Thoracic aorta (tissue), 2 donors: ENCODE measurements around the gene HAUS7. TPM values are rescaled to one million over a fixed set of nuclear protein-coding genes. Genes with fewer than 3 reads are reported as not detected.

ENCODE experiments used
- ATAC-seq: fragments of 150-250 bp; one replicate; pipeline ENCODE4 v1.8.0; 2017; ENCODE audit warnings: low read depth; ENCODE audit not compliant: insufficient number of reproducible peaks, low FRiP score
- DNase-seq: peaks from one replicate; pipeline ENCODE4 v3.0.0-alpha.2; 2020; ENCODE audit warnings: low spot score
- H3K27ac ChIP-seq, 2 donors: fragments of 200-600 bp; sonication (generic); 1 replicate in 1 of 2; 2 replicates in 1 of 2; pipeline ENCODE4 v1.5.1; 2016; ENCODE audit warnings: mild to moderate bottlenecking in 2 of 2, moderate library complexity in 2 of 2
- H3K27me3 ChIP-seq: fragments of 200-600 bp; sonication (generic); replicated peaks from 2 replicates; pipeline ENCODE4 v1.6.0; 2016; ENCODE audit warnings: mild to moderate bottlenecking; ENCODE audit not compliant: insufficient read depth
- H3K36me3 ChIP-seq: fragments of 200-600 bp; sonication (generic); one replicate; pipeline ENCODE4 v1.5.1; 2016
- H3K4me1 ChIP-seq, 2 donors: fragments of 200-600 bp; sonication (generic); 1 replicate in 1 of 2; 2 replicates in 1 of 2; pipeline versions ENCODE4 v1.5.1 to v1.6.0; 2016; ENCODE audit warnings: low read depth in 2 of 2, mild to moderate bottlenecking in 1 of 2; ENCODE audit not compliant: control insufficient read depth in 1 of 2
- H3K4me3 ChIP-seq: fragments of 200-600 bp; sonication (generic); 2 replicates; pipeline ENCODE4 v1.5.1; 2016; ENCODE audit warnings: mild to moderate bottlenecking
- H3K9me3 ChIP-seq: fragments of 200-600 bp; sonication (generic); 2 replicates; pipeline ENCODE4 v1.5.1; 2016
- CTCF ChIP-seq: fragments of 200-600 bp; sonication (generic); IDR thresholded peaks from one replicate; pipeline ENCODE4 v1.5.1; 2019; ENCODE audit warnings: antibody characterized with exemption
- total RNA-seq, 2 donors: library from RNA; depleted of rRNA; stranded (reverse); fragments of >200 nt; gene quantifications; one replicate each; pipeline versions ENCODE4 v1.1.0 to v1.2.3, GENCODE V29; 2016

The HAUS7 gene
- total RNA-seq, 2 donors from 2014 or later, result 111 TPM

GRCh38 chrX:153492543-153492942 is 22.2 kb upstream of the HAUS7 start:
- H3K4me1 ChIP-seq, result peaks cover 15 to 66% of the 10 kb centered on the region in 2 donors
- ATAC-seq (no peak), DNase-seq (no peak)
- no peak overlapping the region for H3K4me3 ChIP-seq
- H3K27ac ChIP-seq, result peak overlapping the region; percentile 88 to 89
- no peak for TF ChIP-seq CTCF
- no peaks in the 10 kb centered on the region for H3K9me3 ChIP-seq
- H3K36me3 ChIP-seq, result no peaks in the 10 kb centered on the region
- H3K27me3 ChIP-seq, result no peaks in the 10 kb centered on the region

- Histone ChIP-seq H3K4me1 (peaks cover 15 to 72% of the 10 kb centered on the region in 2 donors), H3K27me3 (no peaks in the 10 kb centered on the region), H3K27ac (peak overlapping the region; percentile 50 to 95), H3K9me3 (no peaks in the 10 kb centered on the region), H3K36me3 (no peaks in the 10 kb centered on the region), H3K4me3 (no peak overlapping the region)
- TF ChIP-seq CTCF, result no peak
- ATAC-seq (no peak), DNase-seq (no peak)
These were observed 21.5 kb upstream of the HAUS7 start for GRCh38 chrX:153491918-153492317.

GRCh38 chrX:153491351-153491914 is 21.1 kb upstream of the HAUS7 start:
- no peak for DNase-seq
- Histone ChIP-seq H3K27me3 (no peaks in the 10 kb centered on the region), H3K4me1 (peaks cover 15 to 77% of the 10 kb centered on the region in 2 donors), H3K36me3 (no peaks in the 10 kb centered on the region), H3K4me3 (no peak overlapping the region), H3K9me3 (no peaks in the 10 kb centered on the region), H3K27ac (peak overlapping the region; percentile 50 to 95)
- no peak for TF ChIP-seq CTCF
- no peak for ATAC-seq

- no peak for DNase-seq
- no peaks in the 10 kb centered on the region for H3K36me3 ChIP-seq
- no peaks in the 10 kb centered on the region for H3K9me3 ChIP-seq
- no peaks in the 10 kb centered on the region for H3K27me3 ChIP-seq
- no peak for TF ChIP-seq CTCF
- H3K27ac ChIP-seq, result peak overlapping the region; percentile 89 to 95
- ATAC-seq, result no peak
- H3K4me1 ChIP-seq, result peaks cover 20 to 88% of the 10 kb centered on the region in 2 donors
- no peak overlapping the region for H3K4me3 ChIP-seq
These were observed 20.0 kb upstream of the HAUS7 start for GRCh38 chrX:153490217-153490930.

GRCh38 chrX:153488231-153488914 is 18.0 kb upstream of the HAUS7 start:
- no peaks in the 10 kb centered on the region for H3K27me3 ChIP-seq
- peak overlapping the region; percentile 48 for H3K4me3 ChIP-seq
- H3K9me3 ChIP-seq, result no peaks in the 10 kb centered on the region
- H3K4me1 ChIP-seq, result peaks cover 13 to 99% of the 10 kb centered on the region in 2 donors
- DNase-seq, result no peak
- ATAC-seq, result no peak
- peak overlapping the region; percentile 89 to 95 for H3K27ac ChIP-seq
- TF ChIP-seq CTCF, result no peak
- no peaks in the 10 kb centered on the region for H3K36me3 ChIP-seq
